Memory B cell (primary cell): ENCODE measurements around the gene SLC30A3.
"Not testable (repeated sequence)": the region's sequence is repeated elsewhere in the genome, so short reads cannot be mapped to it uniquely, and the experiment has no call there.

ENCODE experiments used
- ATAC-seq: fragments of 150-1000 bp; cut with Tn5 transposase; 2 replicates; pipeline ENCODE4 v1.10.0; 2021; ENCODE audit warnings: low read depth, mild to moderate bottlenecking, moderate library complexity
- DNase-seq, 2 donors: peaks; one replicate each; pipeline ENCODE4 v3.0.0; 2022; ENCODE audit warnings: low spot score in 2 of 2
- H3K27ac Mint-ChIP-seq: one replicate; pipeline ENCODE4 v1.8.0; 2022; ENCODE audit warnings: mild to moderate bottlenecking, moderate library complexity, mixed read lengths
- H3K27me3 Mint-ChIP-seq: one replicate; pipeline ENCODE4 v1.8.0; 2022; ENCODE audit warnings: mixed read lengths
- H3K36me3 Mint-ChIP-seq: one replicate; pipeline ENCODE4 v1.8.0; 2022; ENCODE audit warnings: mild to moderate bottlenecking, mixed read lengths
- H3K4me1 Mint-ChIP-seq: one replicate; pipeline ENCODE4 v1.8.0; 2022; ENCODE audit warnings: mixed read lengths
- H3K4me3 Mint-ChIP-seq: one replicate; pipeline ENCODE4 v1.8.0; 2022; ENCODE audit warnings: mild to moderate bottlenecking, moderate library complexity, mixed read lengths
- H3K9me3 Mint-ChIP-seq: one replicate; pipeline ENCODE4 v1.8.0; 2022; ENCODE audit warnings: mixed read lengths

Gene SLC30A3

DNA sequence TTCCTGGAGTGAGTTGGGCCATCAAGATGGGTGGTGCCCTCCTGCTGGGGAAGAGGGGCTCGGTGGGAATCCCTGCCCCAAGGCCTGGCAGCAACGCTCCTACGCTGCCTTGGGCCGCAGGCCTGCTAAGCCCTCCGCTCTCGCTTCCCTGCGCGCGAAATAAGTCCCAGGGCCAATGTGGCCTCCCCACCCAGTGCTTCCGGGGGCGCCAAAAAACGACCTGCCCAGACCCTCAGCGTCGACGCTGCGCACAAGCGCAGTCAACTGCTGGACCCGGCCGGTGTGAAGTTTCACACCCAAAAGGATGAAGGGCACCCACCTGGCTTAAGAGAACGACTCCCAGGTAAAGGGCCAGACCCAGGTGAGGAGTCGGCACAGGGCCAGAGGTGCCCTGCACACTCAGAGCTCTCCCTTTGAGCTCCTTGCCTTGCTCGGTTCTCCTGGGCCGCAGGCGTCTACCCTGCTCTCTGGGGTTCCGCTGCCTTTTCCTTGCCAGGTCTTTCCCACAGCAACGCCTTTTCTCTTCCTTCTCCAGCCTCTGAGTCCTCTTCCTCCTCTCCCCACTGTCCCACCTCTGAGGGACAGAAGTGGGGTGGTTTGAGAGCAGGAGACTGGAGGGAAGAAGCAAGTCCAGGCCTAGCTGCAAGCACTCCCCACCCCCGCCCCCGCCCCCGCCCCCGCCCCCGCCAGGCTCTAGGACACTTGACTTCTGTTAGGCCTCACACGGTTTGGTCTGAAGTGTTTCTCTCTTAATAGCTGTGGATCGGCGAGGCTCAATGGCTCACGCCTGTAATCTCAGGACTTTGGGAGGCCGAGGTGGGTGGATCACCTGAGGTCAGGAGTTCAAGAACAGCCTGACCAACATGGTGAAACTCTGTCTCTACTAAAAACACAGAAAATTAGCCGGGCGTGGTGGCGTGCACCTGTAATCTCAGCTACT is 12.6 kb upstream of the SLC30A3 start, which contains the start of gene DNAJC5G:
Gene DNAJC5G, plus strand, starts transcription at position 223 of the 940 bp plus-strand sequence. CDS start 1,296 bp downstream, outside the sequence.
- H3K27me3 Mint-ChIP-seq, result peaks cover 16% of the 10 kb centered on the region
- no peak for DNase-seq
- H3K36me3 Mint-ChIP-seq, result no peaks in the 10 kb centered on the region
- H3K9me3 Mint-ChIP-seq, result no peaks in the 10 kb centered on the region
- H3K27ac Mint-ChIP-seq, result no peak within 1 kb of the TSS
- ATAC-seq, result no peak
- no peak within 1 kb of the TSS for H3K4me3 Mint-ChIP-seq
- H3K4me1 Mint-ChIP-seq, result peaks cover 4% of the 10 kb centered on the region

DNA sequence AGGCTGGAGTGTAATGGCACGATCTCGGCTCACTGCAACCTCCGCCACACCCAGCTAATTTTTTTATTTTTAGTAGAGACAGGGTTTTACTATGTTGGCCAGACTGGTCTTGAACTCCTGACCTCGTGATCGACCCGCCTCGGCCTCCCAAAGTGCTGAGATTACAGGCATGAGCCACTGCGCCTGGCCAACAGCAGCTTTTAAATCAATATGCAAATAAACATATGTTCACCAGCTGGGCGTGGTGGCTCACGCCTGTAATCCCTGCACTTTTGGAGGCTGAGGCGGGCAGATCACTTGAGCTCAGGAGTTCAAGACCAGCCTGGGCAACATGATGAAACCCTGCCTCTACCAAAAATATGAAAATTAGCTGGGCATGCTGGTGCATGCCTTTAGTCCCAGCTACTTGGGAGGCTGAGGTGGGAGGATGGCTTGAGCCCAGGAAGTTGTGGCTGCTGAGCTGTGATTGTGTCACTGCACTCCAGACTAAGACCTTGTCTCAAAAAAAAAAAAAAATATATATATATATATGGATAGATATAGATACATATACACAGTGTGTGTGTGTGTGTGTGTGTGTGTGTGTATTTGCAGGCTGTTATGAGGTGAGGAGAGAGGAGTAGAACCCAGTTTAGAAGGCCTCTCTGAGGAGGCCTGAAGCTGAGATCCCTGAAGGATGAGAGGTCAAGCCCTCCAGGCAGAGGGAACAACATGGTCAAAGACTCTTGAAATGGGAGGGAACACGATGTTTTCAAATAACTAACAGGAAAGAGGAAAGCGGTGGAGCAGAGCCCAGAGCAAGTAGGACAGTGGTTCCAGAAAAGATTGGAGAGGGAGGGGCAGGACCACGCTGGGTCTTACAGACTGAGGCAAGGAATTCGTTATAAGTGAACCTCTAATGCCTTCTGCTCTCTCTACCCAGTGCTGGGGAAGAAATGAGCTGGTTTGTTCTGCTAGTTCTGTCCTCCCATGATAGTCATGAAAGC is 10.0 kb upstream of the SLC30A3 start:
- H3K9me3 Mint-ChIP-seq, H3K4me1 Mint-ChIP-seq, H3K27ac Mint-ChIP-seq, H3K4me3 Mint-ChIP-seq, H3K36me3 Mint-ChIP-seq, ATAC-seq, DNase-seq: not testable (repeated sequence)
- H3K27me3 Mint-ChIP-seq, result peaks cover 15% of the 10 kb centered on the region

GRCh38 chr2:27271631-27272340 is 8.9 kb upstream of the SLC30A3 start:
- H3K27ac Mint-ChIP-seq, result no peak overlapping the region
- peaks cover 11% of the 10 kb centered on the region for H3K27me3 Mint-ChIP-seq
- H3K4me3 Mint-ChIP-seq, result no peak overlapping the region
- H3K9me3 Mint-ChIP-seq, result no peaks in the 10 kb centered on the region
- H3K4me1 Mint-ChIP-seq, result peaks cover 2% of the 10 kb centered on the region
- DNase-seq (no peak), ATAC-seq (no peak)
- H3K36me3 Mint-ChIP-seq, result no peaks in the 10 kb centered on the region

DNA sequence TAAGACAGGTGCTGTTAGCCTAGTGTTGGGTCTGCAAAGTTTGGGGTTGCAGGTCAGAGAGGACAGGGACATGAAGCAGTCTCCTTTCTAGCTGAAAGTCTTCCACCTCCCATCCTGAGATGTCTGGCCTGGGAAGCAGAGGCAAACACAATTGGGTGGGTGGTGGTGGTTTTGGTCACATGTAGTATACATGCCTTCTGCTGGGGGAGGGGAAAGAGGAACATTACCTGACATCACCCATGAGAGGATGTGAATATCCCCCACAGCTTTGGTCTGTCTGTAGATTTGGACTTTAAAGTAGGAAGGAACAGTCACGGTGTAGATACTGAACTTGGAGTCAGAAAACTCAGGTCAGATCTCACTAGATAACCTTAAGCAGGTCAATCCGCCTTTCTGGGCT is 7.8 kb upstream of the SLC30A3 start:
- H3K27ac Mint-ChIP-seq, result no peak overlapping the region
- H3K4me1 Mint-ChIP-seq, result no peaks in the 10 kb centered on the region
- DNase-seq (no peak), ATAC-seq (peak; percentile 56)
- H3K9me3 Mint-ChIP-seq, result no peaks in the 10 kb centered on the region
- no peak overlapping the region for H3K4me3 Mint-ChIP-seq
- no peaks in the 10 kb centered on the region for H3K36me3 Mint-ChIP-seq
- H3K27me3 Mint-ChIP-seq, result peaks cover 9% of the 10 kb centered on the region

GRCh38 chr2:27270131-27270530 is 7.3 kb upstream of the SLC30A3 start:
- no peak for DNase-seq
- Mint-ChIP-seq H3K4me3 (no peak overlapping the region), H3K36me3 (no peaks in the 10 kb centered on the region), H3K9me3 (no peaks in the 10 kb centered on the region), H3K27ac (no peak overlapping the region), H3K27me3 (peaks cover 10% of the 10 kb centered on the region), H3K4me1 (peaks cover 2% of the 10 kb centered on the region)
- no peak for ATAC-seq

DNA sequence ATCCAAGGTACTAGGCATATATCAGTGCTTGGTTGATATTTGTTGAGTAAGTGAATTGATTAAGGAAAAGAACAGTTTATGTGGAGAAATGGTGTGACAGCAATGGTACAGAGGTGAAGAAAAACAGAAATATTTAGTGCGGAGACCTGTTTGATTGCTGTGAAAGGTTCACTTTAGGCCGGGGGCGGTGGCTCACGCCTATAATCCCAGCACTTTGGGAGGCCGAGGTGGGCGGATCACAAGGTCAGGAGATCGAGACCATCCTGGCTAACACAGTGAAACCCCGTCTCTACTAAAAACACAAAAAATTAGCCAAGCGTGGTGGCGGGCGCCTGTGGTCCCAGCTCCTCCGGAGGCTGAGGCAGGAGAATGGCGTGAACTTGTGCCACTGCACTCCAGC is 5.4 kb upstream of the SLC30A3 start:
- not testable (repeated sequence) for H3K4me3 Mint-ChIP-seq, H3K9me3 Mint-ChIP-seq, ATAC-seq, H3K27ac Mint-ChIP-seq, H3K36me3 Mint-ChIP-seq, H3K4me1 Mint-ChIP-seq, DNase-seq
- peaks cover 11% of the 10 kb centered on the region for H3K27me3 Mint-ChIP-seq

- H3K27me3 Mint-ChIP-seq, result peaks cover 25% of the 10 kb centered on the region
- no peak overlapping the region for H3K27ac Mint-ChIP-seq
- no peak for ATAC-seq
- H3K4me3 Mint-ChIP-seq, result peak overlapping the region; percentile 59
- H3K36me3 Mint-ChIP-seq, result no peaks in the 10 kb centered on the region
- DNase-seq, result no peak
- H3K4me1 Mint-ChIP-seq, result peaks cover 18% of the 10 kb centered on the region
- H3K9me3 Mint-ChIP-seq, result no peaks in the 10 kb centered on the region
Measured at GRCh38 chr2:27265536-27265870, 2.7 kb upstream of the SLC30A3 start.

- Mint-ChIP-seq H3K4me3 (peak overlapping the region; percentile 92), H3K27me3 (peaks cover 28% of the 10 kb centered on the region), H3K27ac (peak overlapping the region; percentile 17), H3K36me3 (no peaks in the 10 kb centered on the region), H3K4me1 (peaks cover 18% of the 10 kb centered on the region), H3K9me3 (no peaks in the 10 kb centered on the region)
- ATAC-seq (peak; percentile 77), DNase-seq (peak; percentile 59 to 67)
Measured at GRCh38 chr2:27264753-27265535, 2.1 kb upstream of the SLC30A3 start.

GRCh38 chr2:27264253-27264752 is 1.5 kb upstream of the SLC30A3 start:
- peak; percentile 20 to 46 for DNase-seq

DNA sequence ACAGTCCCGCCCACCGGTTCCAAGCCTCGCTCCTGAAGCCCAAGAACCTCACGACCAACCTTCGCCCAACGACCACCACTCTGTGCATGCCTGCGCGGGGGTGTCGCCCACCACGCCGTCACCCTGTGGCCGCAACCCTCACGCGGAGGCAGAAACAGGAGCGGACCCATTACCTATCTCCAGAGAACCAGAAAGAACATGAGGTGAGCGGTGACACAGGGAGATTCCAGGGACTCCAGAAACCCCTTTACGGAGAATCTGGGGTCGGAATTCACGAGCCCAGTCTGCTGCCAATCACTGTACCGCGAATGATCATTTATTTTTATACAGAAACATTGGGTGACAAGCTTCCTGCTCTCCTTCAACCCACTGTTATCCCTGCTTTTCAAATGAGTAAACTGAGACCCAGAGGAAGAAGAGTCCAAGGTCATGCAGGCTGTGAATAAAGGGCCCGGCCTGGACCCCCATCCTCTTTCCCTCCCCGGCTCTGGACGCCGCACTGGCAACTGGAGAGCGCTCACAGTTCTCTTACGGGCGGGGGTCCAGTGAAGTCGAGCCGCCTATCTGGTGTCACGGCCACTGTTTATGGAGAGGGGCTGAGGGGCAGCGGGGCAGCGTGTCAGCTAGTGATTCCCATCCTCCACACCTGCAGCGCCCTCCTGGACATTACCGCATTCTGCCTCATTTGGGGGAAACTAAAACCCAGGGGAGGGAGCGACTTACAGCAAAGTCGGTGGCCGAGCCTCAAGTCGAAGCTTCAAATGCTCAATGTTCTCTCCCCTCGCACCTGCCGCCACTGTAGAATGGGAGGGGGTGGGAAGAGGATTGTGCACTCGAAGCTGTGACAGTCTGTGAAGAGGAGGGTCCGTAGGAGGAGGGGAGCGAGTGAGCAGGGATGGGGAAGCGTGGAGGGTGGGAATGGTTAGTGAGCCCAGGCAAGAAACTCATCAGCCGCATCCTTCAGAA is 723 bp upstream of the SLC30A3 start:
- Mint-ChIP-seq H3K36me3 (no peaks in the 10 kb centered on the region), H3K27ac (no peak overlapping the region)

More at GRCh38 chr2:27264253-27264752, 1.5 kb upstream of the SLC30A3 start:
- peaks cover 18% of the 10 kb centered on the region for H3K4me1 Mint-ChIP-seq
- peaks cover 28% of the 10 kb centered on the region for H3K27me3 Mint-ChIP-seq
- H3K27ac Mint-ChIP-seq, result peak overlapping the region; percentile 17
- peak; percentile 37 for ATAC-seq
- no peaks in the 10 kb centered on the region for H3K36me3 Mint-ChIP-seq
- peak overlapping the region; percentile 92 for H3K4me3 Mint-ChIP-seq
- no peaks in the 10 kb centered on the region for H3K9me3 Mint-ChIP-seq

DNA sequence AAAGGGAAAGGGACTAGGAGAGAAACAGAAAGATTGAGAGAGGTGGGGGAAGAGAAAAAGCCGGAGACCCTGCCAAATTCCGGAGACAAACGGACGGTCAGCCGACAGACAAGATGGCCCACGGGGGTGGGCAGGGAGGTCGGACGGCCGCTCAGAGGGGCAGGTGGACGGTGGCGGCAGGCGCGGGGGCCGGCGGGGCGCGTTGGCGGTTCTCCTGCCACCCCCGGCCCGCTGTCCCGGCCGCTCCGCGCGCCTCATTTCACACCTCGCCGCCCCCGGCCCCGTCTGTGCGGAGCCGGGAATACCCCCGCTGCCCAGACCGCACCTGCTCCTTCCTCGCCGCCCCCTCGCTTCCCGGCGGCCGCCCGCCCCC is 935 bp downstream of the SLC30A3 start:
- peaks cover 39% of the 10 kb centered on the region for H3K27me3 Mint-ChIP-seq
- no peak for ATAC-seq

More for the DNA sequence above, 723 bp upstream of the SLC30A3 start:
- peak overlapping the region; percentile 92 for H3K4me3 Mint-ChIP-seq
- H3K27me3 Mint-ChIP-seq, result peaks cover 29% of the 10 kb centered on the region
- DNase-seq, result peak in 1 of 2 donors; percentile 37
- H3K4me1 Mint-ChIP-seq, result peaks cover 18% of the 10 kb centered on the region
- H3K9me3 Mint-ChIP-seq, result no peaks in the 10 kb centered on the region
- ATAC-seq, result no peak

More for the DNA sequence above, 935 bp downstream of the SLC30A3 start:
- H3K4me1 Mint-ChIP-seq, result peaks cover 18% of the 10 kb centered on the region
- DNase-seq, result no peak
- H3K36me3 Mint-ChIP-seq, result no peaks in the 10 kb centered on the region
- H3K27ac Mint-ChIP-seq, result peak overlapping the region; percentile 20
- peak overlapping the region; percentile 75 for H3K4me3 Mint-ChIP-seq
- H3K9me3 Mint-ChIP-seq, result no peaks in the 10 kb centered on the region
